Measurements from ENCODE around the gene SMIM14. TPM values are rescaled to one million over a fixed set of nuclear protein-coding genes. Genes with fewer than 3 reads are reported as not detected.
"Not testable (repeated sequence)": the region's sequence is repeated elsewhere in the genome, so short reads cannot be mapped to it uniquely, and the experiment has no call there.

Gene SMIM14
- total RNA-seq, 1 donor from 2014 or later = 70.9 TPM

- FAIRE-seq = no peak
- DNase-seq (ENCODE audit: low spot score in 2 of 2) = no peak
These were observed 10.3 kb upstream of the SMIM14 start for GRCh38 chr4:39648827-39649558.

- DNase-seq (ENCODE audit: low spot score in 2 of 2) = no peak
- FAIRE-seq = no peak
These were observed 9.5 kb upstream of the SMIM14 start for GRCh38 chr4:39648213-39648612.

- DNase-seq (ENCODE audit: low spot score in 2 of 2) (no peak), FAIRE-seq (no peak)
These were observed 4.4 kb upstream of the SMIM14 start for GRCh38 chr4:39642885-39643552.

GRCh38 chr4:39641451-39641850 lies 2.8 kb upstream of the SMIM14 start:
- DNase-seq (ENCODE audit: low spot score in 2 of 2) = no peak
- no peak for FAIRE-seq

GRCh38 chr4:39637586-39638353 lies 895 bp downstream of the SMIM14 start:
- FAIRE-seq = no peak
- no peak for DNase-seq (ENCODE audit: low spot score in 2 of 2)

GRCh38 chr4:39637221-39637585 lies 1.5 kb downstream of the SMIM14 start:
- FAIRE-seq (no peak), DNase-seq (ENCODE audit: low spot score in 2 of 2) (no peak)

- no peak for FAIRE-seq
These were observed 2.0 kb downstream of the SMIM14 start for GRCh38 chr4:39636531-39637184.

GRCh38 chr4:39635023-39635422 lies 3.6 kb downstream of the SMIM14 start:
- FAIRE-seq = no peak
- DNase-seq (ENCODE audit: low spot score in 2 of 2) = no peak

More at GRCh38 chr4:39636531-39637184, 2.0 kb downstream of the SMIM14 start:
- DNase-seq (ENCODE audit: low spot score in 2 of 2) = no peak

- no peak for FAIRE-seq
- no peak for DNase-seq (ENCODE audit: low spot score in 2 of 2)
These were observed 7.0 kb downstream of the SMIM14 start for GRCh38 chr4:39631700-39632079.

GRCh38 chr4:39627413-39627812 lies 11.3 kb downstream of the SMIM14 start:
- FAIRE-seq (no peak), DNase-seq (ENCODE audit: low spot score in 2 of 2) (no peak)

GRCh38 chr4:39626913-39627312 lies 11.8 kb downstream of the SMIM14 start:
- DNase-seq (ENCODE audit: low spot score in 2 of 2) = no peak
- FAIRE-seq = no peak

GRCh38 chr4:39626261-39626660 lies 12.4 kb downstream of the SMIM14 start:
- FAIRE-seq (no peak), DNase-seq (ENCODE audit: low spot score in 2 of 2) (no peak)

GRCh38 chr4:39621582-39621981 lies 17.1 kb downstream of the SMIM14 start:
- DNase-seq (ENCODE audit: low spot score in 2 of 2) (no peak), FAIRE-seq (no peak)

GRCh38 chr4:39620551-39621313 lies 17.9 kb downstream of the SMIM14 start:
- DNase-seq (ENCODE audit: low spot score in 2 of 2) (no peak), FAIRE-seq (no peak)

GRCh38 chr4:39617534-39617933 lies 21.1 kb downstream of the SMIM14 start:
- no peak for FAIRE-seq
- DNase-seq (ENCODE audit: low spot score in 2 of 2) = no peak

GRCh38 chr4:39616651-39617050 lies 22.0 kb downstream of the SMIM14 start:
- no peak for FAIRE-seq
- DNase-seq (ENCODE audit: low spot score in 2 of 2) = no peak

- DNase-seq (ENCODE audit: low spot score in 2 of 2); FAIRE-seq: not testable (repeated sequence)
These were observed 22.6 kb downstream of the SMIM14 start for GRCh38 chr4:39616112-39616511.

- FAIRE-seq (no peak), DNase-seq (ENCODE audit: low spot score in 2 of 2) (no peak)
These were observed 24.0 kb downstream of the SMIM14 start for GRCh38 chr4:39614487-39615162.

- DNase-seq (ENCODE audit: low spot score in 2 of 2) = no peak
- FAIRE-seq = no peak
These were observed 25.5 kb downstream of the SMIM14 start for GRCh38 chr4:39613093-39613656.
